GM19324 (cell line): Measurements from ENCODE around the gene INMT.

Experiments used
- ATAC-seq: cut with Tn5 transposase; IDR thresholded peaks from one replicate; pipeline ENCODE4 v1.9.1; 2021; ENCODE audit warnings: mild to moderate bottlenecking, moderate library complexity; ENCODE audit not compliant: unreplicated experiment, low FRiP score

The INMT gene

DNA sequence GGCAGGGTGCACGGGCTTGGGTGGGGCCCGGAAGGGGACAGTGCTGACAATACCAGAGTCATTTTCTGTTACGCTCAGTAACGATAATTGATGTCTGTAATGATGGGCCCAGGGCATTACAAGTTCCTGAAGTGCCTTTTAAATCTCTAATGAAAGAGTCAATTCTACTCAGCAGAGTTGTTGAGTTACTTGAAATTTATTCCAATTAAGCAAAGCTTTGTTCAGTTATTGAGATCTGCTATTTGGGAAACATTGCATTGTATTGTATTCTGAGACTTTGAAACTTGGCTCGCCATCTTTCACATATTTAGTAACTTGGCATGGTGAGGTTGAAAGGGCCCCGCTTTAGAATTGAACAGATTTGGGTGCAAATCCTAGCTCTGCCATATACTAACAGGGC is 54.0 kb downstream of the INMT start:
- ATAC-seq: no peak
